HG02763 (cell line): ENCODE measurements around the gene RPS21.
A peak's percentile ranks its signal among the peaks of the same experiment; 100 is the strongest.

Experiments used
- ATAC-seq: cut with Tn5 transposase; IDR thresholded peaks from one replicate; pipeline ENCODE4 v1.9.1; 2021; ENCODE audit warnings: mild to moderate bottlenecking, moderate library complexity; ENCODE audit not compliant: unreplicated experiment

RPS21 gene

DNA sequence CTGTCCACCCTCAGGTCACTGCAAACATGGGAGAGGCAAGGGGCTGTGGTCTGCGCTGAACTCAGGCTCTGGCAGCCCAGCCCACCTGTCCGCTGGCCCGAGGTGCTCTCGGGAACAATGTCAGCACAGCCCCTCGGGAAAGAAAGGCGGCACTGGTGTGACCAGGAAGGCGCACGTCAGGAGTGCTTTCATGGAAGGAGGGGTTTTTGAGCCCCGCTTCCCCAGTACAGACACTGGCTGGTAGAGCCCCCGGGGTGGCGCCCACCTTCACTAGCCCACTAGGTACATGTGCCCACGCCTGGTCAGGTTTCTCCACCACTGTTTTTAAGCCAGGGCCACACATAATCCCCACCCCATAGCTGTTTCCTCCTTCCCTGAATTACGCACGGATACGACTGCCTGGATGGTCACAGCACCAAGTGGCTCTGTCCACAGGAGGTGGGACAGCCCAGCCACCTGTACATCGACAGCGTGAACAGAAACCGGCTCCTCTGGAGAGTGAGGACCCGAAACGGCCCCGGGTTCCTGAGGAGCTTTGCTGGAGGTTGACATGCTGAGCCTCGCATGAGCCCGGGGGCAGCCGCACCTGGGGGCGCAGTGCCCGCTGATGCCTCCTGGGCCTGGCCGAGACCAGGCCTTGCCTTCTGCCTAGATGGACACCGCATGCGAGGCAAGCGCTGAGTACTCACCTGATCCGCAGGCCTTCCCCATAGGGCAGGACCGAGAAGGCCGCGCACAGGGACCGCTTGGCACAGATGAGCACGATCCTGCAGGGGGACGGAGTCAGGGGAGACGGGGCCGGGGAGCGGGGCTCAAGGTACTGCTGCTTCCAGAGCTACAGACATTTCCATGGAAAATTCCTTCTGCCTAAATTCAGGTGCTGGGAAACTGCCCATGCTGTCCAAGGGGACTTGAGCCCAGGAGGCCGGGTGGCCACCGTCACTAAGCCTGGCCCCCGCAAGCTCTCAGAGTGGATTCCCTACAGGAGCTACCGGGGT, 7.6 kb downstream of the RPS21 start:
- ATAC-seq, result no peak

- no peak for ATAC-seq
Observed at GRCh38 chr20:62395311-62396242, 8.7 kb downstream of the RPS21 start.

GRCh38 chr20:62396367-62397239, 9.7 kb downstream of the RPS21 start:
- no peak for ATAC-seq

- no peak for ATAC-seq
Observed at GRCh38 chr20:62398120-62398821, 11.4 kb downstream of the RPS21 start.

- ATAC-seq, result no peak
Observed at GRCh38 chr20:62400021-62400420, 13.1 kb downstream of the RPS21 start.

GRCh38 chr20:62400541-62400940, 13.6 kb downstream of the RPS21 start:
- ATAC-seq, result no peak

DNA sequence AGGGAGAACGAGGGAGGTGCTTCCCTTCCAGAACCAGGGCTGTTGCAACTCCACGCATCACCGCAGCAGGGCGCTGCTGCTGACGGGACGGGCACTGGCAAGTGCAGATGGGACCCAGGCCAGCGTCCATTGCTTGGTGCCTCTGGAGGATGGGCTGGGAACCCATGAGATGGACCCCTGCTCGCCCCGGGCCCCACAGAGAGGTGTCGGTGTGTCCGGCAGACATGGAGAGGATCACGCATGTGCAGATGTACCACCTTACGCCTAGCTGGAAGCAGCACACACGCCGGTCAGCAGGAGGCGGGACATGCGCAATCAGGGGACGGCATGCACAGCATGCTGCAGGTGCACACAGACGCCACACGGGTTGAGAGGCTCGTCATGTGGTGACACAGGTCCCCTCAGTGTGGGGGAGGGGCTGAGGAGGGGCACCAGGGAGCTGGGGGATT, 14.5 kb downstream of the RPS21 start:
- no peak for ATAC-seq

DNA sequence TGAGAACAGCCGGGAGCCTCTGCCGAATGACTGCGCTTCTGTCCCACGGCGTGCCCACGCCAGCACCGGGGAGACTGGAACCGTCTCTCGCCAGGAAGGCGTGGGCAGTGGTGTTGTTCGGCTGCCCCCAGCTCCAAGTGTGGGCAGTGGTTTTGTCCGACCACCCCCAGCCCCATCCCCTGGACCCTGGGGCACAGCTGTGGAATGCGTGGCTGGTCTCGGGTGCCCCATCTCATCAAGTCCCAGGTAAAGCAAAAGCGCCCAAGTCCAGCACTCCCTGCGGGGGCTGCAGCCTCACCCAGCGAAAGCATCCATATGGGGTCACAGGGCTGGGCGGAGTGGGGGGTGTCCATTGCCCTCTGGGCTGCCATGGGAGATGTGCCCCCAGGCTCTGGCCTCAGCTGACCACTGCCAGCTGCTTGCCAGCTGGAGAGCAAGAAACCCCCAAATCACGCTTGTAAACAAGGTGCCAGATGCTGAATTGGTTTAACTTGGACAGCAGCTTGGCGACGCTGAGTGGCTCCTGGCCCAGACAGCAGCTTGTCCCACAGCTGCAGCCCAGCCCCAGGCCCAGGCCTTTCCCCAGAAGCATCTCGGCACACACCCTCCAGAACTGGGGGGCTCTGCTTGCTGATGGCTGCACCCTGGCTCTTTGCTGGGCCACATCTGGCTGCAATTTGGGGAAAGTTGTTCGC, 15.7 kb downstream of the RPS21 start:
- ATAC-seq, result no peak

- ATAC-seq, result no peak
Observed at GRCh38 chr20:62403331-62403730, 16.4 kb downstream of the RPS21 start.

GRCh38 chr20:62404112-62404665, 17.3 kb downstream of the RPS21 start:
- no peak for ATAC-seq

GRCh38 chr20:62404761-62405107, 17.8 kb downstream of the RPS21 start:
- no peak for ATAC-seq

DNA sequence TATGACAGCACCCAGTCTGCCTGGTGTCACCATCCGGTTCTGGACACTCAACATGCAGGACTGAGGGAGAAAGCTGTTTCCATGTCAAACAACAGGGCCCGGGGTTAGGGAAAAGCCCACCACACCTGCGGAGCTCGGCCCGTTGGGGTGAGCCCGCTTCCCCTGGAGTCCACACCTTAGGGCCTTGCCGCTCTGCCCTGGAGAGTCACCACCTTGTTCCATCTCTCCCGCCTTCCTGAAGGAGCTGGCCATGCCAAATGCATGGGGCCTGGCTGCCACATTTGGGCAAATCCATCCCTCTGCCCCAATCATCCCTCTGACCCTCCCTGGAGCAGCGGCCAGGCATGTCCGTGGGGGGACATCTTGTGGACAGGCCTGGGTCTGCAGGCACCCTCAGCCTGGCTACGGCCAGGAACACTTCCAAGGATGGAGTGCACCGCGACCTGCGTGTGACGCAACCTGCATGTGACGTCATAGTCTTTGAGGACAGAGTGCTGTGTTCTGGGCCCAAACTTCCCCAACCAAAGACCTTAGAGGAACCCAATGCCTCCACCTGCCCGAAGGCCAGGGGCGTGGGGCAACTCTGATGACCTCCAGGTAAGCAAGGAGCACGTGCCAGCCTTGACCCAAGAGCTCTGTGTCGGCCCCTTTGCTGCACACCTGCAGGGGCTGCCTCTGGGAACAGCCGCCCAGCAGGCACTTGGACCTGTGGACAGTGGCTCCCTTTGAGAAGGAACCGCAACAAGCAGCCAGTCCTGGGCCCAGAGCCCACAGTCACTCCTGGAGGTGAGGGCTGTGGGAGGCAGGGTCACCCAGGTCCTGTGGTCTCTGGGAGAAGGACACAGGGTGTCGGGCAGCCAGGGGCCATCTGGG, 18.4 kb downstream of the RPS21 start:
- ATAC-seq, result no peak

DNA sequence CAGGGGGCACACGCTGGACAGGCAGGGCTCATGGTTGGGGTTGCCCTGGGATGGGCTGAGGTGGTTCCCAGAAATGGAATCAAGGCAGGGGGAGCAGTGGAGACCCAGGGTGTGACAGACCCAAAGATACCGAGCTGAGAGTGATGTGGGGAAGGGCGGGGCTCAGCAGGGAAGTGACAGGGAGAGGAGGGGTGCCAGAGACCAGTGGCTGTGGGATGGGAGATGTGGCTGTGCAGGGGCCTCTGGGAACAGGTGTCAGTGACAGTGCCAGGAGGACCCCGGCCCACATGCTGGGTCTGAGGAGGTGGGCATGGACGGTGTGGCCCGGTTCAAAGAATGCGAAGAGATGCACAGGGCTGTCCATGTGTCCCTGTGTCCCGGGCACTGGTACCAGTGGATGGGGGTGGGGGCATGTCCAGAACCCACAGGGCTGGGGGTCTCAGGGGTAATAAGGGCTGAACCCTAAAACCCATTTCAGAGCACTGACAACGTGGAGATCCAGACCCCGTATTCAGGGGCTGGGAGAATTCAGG, 19.1 kb downstream of the RPS21 start:
- no peak for ATAC-seq

DNA sequence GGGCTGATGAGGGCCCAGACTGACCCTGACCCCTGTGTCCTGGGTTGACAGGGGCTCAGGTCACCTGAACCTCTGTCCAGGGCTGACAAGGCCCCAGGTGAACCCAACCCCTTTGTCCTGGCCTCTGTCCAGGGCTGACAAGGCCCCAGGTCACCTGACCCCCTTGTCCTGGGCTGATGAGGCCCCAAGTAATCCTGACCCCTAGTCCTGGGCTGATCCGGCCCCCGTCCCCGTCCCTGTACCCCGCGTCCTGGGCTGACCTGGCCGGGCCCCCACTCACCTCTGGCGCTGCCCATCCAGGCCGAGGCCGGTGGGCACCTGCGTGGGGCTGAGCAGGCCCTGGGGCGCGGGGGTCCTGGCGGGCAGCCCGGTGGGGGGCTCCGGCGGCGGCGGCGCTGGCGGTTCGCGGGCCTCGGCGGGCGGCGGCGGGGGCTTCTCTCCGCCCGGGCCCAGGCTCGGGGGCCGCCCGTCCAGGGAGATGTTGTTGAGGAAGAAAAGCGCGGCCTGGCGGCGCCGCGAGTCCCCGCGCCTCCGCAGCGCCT, 19.8 kb downstream of the RPS21 start:
- ATAC-seq, result peak; percentile 14

DNA sequence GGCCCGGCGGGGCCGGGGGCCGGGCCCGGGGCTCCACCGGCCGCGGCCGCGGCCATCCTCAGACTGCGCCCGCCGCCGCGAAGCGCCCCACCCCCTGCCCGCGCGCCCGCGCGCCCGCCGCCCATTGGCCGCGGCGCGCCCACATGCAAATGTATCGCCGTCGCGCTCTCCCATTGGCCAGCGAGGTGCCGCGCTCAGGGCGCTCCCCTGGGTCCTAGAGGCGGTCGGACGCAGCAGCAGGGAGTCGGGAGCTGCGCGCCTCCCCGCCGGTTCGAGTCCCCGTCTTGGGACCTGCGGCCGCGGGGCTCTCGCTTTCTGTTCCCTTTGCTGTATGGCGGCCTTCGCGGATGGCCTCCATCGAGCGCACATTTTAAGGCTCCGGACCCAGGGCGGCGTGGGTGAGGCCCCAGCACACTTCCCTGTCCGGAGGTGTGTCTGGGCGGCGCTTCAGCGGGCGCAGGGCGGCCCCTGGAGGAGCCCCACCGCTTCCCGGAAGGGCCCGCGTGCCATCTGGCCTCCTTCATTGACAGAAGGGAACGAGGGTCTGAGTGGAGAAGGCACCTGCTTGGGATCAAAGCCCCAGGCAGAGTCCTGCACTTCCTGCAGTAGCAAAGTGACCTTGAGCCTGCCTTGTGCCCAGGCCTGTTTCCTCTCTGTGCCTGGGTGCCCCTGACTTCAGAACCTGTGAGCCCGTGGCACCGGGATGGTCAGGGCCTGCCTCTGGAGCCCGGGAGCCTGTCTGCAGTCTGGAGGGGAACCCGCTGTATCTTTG, 20.5 kb downstream of the RPS21 start, which contains the start of gene CABLES2:
Gene CABLES2, minus strand, starts transcription at position 65 of the 772 bp plus-strand sequence. Its CDS starts 9 bp downstream, at position 56.
- ATAC-seq, result peak; percentile 92

DNA sequence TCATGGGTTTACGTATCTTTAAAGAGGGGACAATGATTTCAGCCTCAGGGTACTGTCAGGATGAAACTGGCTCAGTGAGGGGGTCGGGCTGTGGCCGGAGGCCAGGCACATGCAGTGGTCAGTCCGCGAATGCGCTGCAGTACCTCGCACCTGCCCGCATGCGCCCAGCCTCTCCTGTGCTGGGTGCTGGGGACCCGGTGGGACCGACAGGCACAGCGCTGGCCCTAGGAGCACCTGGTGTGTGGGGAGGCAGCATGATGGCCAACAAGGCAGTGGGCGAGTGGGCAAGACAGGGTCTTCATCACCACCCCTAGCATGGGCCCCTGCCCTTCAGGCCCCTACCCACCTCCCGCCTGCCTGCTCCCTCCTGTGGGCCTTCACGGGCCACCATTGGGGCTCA, 21.2 kb downstream of the RPS21 start:
- no peak for ATAC-seq

- ATAC-seq, result no peak
Observed at GRCh38 chr20:62408640-62409039, 21.7 kb downstream of the RPS21 start.
